Measurements from ENCODE around the gene LZIC.
A peak's percentile ranks its signal among the peaks of the same experiment; 100 is the strongest.

The LZIC gene

DNA sequence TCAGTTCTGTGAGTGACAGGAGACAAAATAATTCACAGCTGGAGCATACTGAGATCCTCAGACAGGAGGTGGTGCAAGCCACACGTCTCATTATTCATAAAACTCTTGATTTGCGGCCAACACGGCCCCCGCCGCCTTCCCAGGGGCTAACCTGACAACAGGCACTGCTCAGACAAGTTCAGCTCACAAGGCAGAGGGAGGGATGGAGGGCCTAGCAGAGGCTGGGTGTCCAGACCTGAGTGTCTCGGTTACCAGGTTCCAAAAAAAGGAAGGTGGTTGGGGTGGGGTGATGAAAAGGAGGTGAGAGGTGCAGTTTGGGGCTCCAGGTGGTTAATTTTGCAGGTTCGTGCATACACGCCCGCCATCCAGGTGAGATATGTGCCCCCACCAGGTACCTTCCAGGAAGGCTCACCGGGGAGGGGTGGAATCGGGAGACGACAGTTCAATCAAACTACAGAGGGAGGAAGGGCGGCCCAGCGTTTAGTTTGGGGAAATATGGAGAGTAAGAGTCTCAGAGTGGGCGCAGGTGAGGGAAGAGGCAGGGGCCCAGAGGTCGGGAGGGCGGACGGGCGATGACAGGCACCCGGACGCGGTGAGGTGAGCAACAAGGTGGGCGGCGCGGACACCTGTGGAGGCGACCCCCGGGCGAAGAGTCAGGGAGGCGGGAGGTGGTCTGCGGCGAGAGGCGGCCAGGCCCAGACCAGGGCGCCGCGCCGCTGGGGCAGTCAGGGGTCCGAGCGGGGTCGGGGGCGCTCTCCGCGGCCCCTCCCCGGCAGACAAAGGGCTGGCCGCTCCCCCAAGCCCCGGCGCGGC, 33.8 kb downstream of the LZIC start:
- no peaks in the 10 kb centered on the region for H3K27me3 ChIP-seq (ENCODE audit: control insufficient read depth in 1 of 2, insufficient read depth in 2 of 2, low read length in 2 of 2)
- peaks cover 9% of the 10 kb centered on the region for H3K4me1 ChIP-seq (ENCODE audit: insufficient read depth, low read length)
- peak overlapping the region; percentile 84 for H3K9ac ChIP-seq (ENCODE audit: low read length)
- no peaks in the 10 kb centered on the region for H3K9me3 ChIP-seq (ENCODE audit: low read length)
- peak overlapping the region; percentile 3 for H3K27ac ChIP-seq (ENCODE audit: low read depth, low read length)
- H3K4me3 ChIP-seq (ENCODE audit: low read depth in 1 of 2, low read length in 2 of 2), result peak overlapping the region; percentile 65 to 66
- no peaks in the 10 kb centered on the region for H3K36me3 ChIP-seq (ENCODE audit: insufficient read depth, low read length)

DNA sequence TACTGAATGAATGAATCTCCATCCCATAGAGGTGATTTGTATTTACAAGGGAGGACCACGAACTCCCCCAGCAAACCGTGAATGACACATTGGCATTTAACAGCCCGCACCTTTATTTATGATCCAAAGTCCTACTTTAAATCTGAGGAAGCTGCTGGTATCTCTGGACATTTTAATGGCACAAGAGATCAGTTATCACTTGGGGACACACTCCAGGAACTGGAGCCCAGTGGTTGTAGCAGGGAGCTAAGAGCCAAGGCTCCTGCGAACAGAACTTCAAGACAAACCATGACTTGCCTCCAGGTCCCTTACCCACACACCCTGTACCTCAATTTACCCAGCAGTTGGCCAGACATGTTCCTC, 34.3 kb downstream of the LZIC start:
- H3K9me3 ChIP-seq (ENCODE audit: low read length), result no peaks in the 10 kb centered on the region
- no peak overlapping the region for H3K27ac ChIP-seq (ENCODE audit: low read depth, low read length)
- H3K4me1 ChIP-seq (ENCODE audit: insufficient read depth, low read length), result peaks cover 9% of the 10 kb centered on the region
- H3K27me3 ChIP-seq (ENCODE audit: control insufficient read depth in 1 of 2, insufficient read depth in 2 of 2, low read length in 2 of 2), result no peaks in the 10 kb centered on the region
- H3K4me3 ChIP-seq (ENCODE audit: low read depth in 1 of 2, low read length in 2 of 2), result peak overlapping the region in 1 of 2 donors; percentile 65
- no peaks in the 10 kb centered on the region for H3K36me3 ChIP-seq (ENCODE audit: insufficient read depth, low read length)
- H3K9ac ChIP-seq (ENCODE audit: low read length), result peak overlapping the region; percentile 84

DNA sequence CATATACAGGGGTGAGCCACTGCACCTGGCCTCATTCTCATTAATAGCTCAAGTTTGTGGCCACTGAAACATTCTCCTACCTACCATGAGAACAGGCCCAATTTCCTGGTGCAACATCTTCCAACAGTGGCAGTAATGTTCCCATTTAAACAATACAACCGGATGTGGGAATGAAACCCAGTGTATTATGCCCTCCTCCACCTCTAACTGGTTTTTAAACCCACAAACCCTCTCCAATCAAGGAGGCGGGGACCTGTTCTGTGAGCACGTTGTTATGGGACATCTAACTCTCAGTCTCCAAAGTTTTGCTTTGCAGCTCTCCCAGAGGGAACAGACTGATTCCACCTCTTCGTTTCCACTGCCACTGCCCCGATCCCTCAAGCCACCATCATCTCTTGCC, 35.8 kb downstream of the LZIC start:
- H3K4me3 ChIP-seq (ENCODE audit: low read depth in 1 of 2, low read length in 2 of 2), result no peak overlapping the region
- H3K27ac ChIP-seq (ENCODE audit: low read depth, low read length), result no peak overlapping the region
- H3K36me3 ChIP-seq (ENCODE audit: insufficient read depth, low read length), result no peaks in the 10 kb centered on the region
- peaks cover 9% of the 10 kb centered on the region for H3K4me1 ChIP-seq (ENCODE audit: insufficient read depth, low read length)
- H3K9me3 ChIP-seq (ENCODE audit: low read length), result no peaks in the 10 kb centered on the region
- no peak overlapping the region for H3K9ac ChIP-seq (ENCODE audit: low read length)
- no peaks in the 10 kb centered on the region for H3K27me3 ChIP-seq (ENCODE audit: control insufficient read depth in 1 of 2, insufficient read depth in 2 of 2, low read length in 2 of 2)

DNA sequence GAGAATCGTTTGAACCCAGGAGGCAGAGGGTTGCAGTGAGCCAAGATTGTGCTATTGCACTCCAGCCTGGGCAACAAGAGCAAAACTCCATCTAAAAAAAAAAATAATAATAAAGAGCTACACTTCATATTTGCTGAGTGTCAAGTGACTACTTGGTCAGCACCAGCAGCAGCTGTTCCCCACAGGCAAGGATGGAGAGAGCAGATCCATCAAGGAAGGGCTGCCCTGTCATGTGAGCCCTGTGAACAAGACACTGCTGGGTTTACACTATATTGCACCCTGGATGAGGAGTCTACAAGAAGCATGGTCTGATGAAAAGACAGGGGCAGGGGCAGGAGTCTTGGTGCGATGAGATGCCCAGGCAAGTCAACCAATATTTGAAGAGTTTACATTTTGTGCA, 36.7 kb downstream of the LZIC start:
- no peak overlapping the region for H3K4me3 ChIP-seq (ENCODE audit: low read depth in 1 of 2, low read length in 2 of 2)
- no peak overlapping the region for H3K9ac ChIP-seq (ENCODE audit: low read length)
- H3K4me1 ChIP-seq (ENCODE audit: insufficient read depth, low read length), result peaks cover 9% of the 10 kb centered on the region
- H3K27me3 ChIP-seq (ENCODE audit: control insufficient read depth in 1 of 2, insufficient read depth in 2 of 2, low read length in 2 of 2), result no peaks in the 10 kb centered on the region
- no peak overlapping the region for H3K27ac ChIP-seq (ENCODE audit: low read depth, low read length)
- H3K9me3 ChIP-seq (ENCODE audit: low read length), result no peaks in the 10 kb centered on the region
- no peaks in the 10 kb centered on the region for H3K36me3 ChIP-seq (ENCODE audit: insufficient read depth, low read length)

DNA sequence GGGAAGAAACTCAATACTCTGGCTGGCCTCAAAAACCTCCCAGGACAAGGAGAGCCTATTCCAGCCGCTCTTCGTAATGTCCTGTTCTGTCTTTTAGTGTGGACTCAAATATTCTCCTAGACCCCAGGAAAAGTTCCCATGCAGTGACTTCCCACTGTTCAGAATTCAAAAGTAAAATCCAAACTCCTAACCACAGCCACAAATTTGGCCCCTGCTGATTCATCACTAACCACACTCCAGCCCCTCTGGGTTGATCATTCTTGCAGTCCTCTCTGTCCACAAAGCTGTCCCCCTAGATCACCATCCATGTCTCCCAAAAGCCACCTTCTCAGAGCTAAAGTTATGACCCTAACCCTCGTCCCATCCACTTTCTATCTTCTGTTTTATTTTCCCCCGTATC, 38.2 kb downstream of the LZIC start:
- Histone ChIP-seq H3K9ac (ENCODE audit: low read length) (no peak overlapping the region), H3K36me3 (ENCODE audit: insufficient read depth, low read length) (no peaks in the 10 kb centered on the region), H3K4me3 (ENCODE audit: low read depth in 1 of 2, low read length in 2 of 2) (no peak overlapping the region), H3K9me3 (ENCODE audit: low read length) (no peaks in the 10 kb centered on the region), H3K27ac (ENCODE audit: low read depth, low read length) (no peak overlapping the region), H3K4me1 (ENCODE audit: insufficient read depth, low read length) (peaks cover 9% of the 10 kb centered on the region), H3K27me3 (ENCODE audit: control insufficient read depth in 1 of 2, insufficient read depth in 2 of 2, low read length in 2 of 2) (no peaks in the 10 kb centered on the region)

DNA sequence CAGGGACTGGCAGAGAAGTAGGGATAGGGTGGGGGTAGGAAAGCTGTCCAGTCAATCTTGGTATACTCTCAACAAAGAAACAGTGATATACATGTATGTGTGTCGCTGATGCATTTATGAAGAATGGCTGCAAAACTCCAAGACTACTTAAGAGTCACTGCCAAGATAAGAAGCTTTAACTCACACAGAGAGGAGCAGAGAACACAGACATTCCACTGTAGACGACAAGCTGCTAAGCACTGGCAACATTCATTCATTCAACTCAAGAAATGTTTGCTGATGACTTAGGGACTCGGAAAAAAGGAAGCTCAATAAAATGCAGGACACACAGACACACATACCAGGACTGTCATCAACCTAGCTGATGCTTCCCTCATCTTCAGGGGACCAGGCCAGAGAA, 38.6 kb downstream of the LZIC start:
- Histone ChIP-seq H3K4me3 (ENCODE audit: low read depth in 1 of 2, low read length in 2 of 2) (no peak overlapping the region), H3K4me1 (ENCODE audit: insufficient read depth, low read length) (peaks cover 9% of the 10 kb centered on the region), H3K9ac (ENCODE audit: low read length) (no peak overlapping the region), H3K27me3 (ENCODE audit: control insufficient read depth in 1 of 2, insufficient read depth in 2 of 2, low read length in 2 of 2) (no peaks in the 10 kb centered on the region), H3K9me3 (ENCODE audit: low read length) (no peaks in the 10 kb centered on the region), H3K27ac (ENCODE audit: low read depth, low read length) (no peak overlapping the region), H3K36me3 (ENCODE audit: insufficient read depth, low read length) (no peaks in the 10 kb centered on the region)

DNA sequence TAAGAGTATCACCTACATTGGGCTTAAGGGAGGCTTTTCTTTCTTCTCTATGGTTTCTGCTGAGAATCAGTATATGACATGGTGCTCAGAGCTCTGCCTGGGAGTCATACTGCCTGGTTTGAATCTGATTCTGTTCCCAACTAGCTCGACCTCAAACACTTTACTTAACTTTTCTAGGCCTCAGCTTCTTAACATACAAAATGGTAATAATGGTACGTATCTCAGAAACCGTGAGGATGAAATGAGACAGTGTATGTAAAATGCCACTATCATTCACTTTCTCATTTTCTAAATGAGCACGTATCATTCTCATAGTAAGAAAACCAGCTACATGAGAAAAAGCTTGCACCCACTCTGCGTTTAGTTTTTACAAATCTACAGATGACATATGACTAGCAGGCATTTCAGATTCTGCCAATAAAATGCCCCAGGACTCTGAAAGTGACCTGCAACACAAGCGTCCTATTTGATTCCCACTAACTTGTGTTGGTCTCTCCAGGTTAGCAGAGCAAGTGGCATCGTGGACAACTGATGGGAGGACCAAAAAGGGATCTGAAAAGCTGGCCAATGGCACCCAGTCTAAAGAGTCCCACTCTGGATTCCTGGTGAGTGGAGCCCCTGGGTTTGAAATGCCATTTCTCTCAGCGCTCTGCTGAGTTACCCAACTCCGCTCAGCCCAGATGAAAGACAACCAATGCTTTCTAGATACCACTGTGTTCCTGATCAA, 39.2 kb downstream of the LZIC start:
- Histone ChIP-seq H3K9me3 (ENCODE audit: low read length) (no peaks in the 10 kb centered on the region), H3K27ac (ENCODE audit: low read depth, low read length) (no peak overlapping the region), H3K4me1 (ENCODE audit: insufficient read depth, low read length) (peaks cover 3% of the 10 kb centered on the region), H3K9ac (ENCODE audit: low read length) (no peak overlapping the region), H3K36me3 (ENCODE audit: insufficient read depth, low read length) (no peaks in the 10 kb centered on the region), H3K27me3 (ENCODE audit: control insufficient read depth in 1 of 2, insufficient read depth in 2 of 2, low read length in 2 of 2) (no peaks in the 10 kb centered on the region), H3K4me3 (ENCODE audit: low read depth in 1 of 2, low read length in 2 of 2) (no peak overlapping the region)

DNA sequence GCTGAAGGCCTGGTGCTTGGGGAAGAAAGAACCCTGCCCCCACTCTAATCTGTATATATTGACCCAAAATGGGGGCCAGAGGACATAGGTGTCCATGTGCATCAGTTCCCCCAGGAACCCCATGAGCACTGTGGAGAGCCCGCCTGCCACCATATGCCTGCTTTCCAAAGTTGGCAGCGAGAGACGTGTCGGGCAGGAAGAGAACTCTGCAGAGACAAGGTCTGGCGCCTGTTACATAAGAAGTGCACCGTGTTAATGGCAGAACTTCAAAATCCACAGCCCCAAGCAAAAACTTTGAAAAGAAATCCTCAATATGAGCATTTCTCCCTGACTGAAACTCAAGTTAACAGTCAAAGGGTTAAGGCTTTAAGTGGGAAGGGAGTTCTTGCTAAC, 41.1 kb downstream of the LZIC start:
- Histone ChIP-seq H3K4me1 (ENCODE audit: insufficient read depth, low read length) (no peaks in the 10 kb centered on the region), H3K9ac (ENCODE audit: low read length) (no peak overlapping the region), H3K9me3 (ENCODE audit: low read length) (no peaks in the 10 kb centered on the region)

DNA sequence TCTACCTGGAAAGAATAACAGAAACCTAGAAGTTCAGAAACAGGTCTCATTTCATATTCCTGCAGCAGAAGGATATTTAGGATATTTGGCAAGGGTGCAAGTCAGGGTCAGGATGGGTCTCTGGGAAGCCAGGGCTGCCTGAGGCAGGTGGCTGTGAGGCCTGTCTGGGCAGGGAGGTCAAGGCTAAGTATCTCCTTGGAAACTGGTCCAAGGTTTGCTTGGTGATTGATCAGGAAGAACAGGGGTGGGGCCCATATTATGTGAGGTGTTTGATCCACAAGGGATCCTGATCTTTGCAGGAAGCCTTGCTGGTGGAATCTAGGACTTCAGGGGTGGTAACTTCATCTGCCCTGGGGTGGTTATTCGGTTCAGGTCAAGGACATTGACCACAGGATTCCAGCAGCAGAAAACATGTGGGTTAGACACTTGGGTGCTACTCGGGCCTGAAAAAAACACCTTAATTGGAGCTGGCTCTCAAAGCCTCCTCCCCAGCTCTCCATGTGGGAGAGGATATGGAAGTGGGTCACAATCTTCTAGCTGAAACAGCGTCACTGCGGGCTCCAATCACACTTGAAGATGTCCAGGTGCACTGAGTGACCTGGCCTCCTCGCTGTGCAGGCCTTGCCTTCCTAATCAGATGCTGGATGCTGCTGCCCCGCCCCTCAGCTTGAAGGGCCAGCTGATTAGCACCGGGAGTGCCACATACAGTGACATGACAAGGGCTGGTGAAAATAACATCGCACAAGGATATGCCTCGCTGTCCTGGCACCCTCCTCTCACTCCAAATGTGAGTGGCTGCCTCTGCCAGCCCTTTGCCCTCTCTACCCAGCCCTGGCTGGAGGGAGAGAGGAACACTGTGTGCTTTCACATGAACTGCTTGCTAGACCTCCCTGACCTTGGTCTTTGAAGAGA, 41.8 kb downstream of the LZIC start:
- Histone ChIP-seq H3K4me3 (ENCODE audit: low read depth in 1 of 2, low read length in 2 of 2) (no peak overlapping the region), H3K4me1 (ENCODE audit: insufficient read depth, low read length) (no peaks in the 10 kb centered on the region), H3K36me3 (ENCODE audit: insufficient read depth, low read length) (no peaks in the 10 kb centered on the region), H3K9me3 (ENCODE audit: low read length) (no peaks in the 10 kb centered on the region), H3K9ac (ENCODE audit: low read length) (no peak overlapping the region), H3K27me3 (ENCODE audit: control insufficient read depth in 1 of 2, insufficient read depth in 2 of 2, low read length in 2 of 2) (no peaks in the 10 kb centered on the region), H3K27ac (ENCODE audit: low read depth, low read length) (peak overlapping the region; percentile 23)

More for the DNA sequence above, 41.1 kb downstream of the LZIC start:
- Histone ChIP-seq H3K27me3 (ENCODE audit: control insufficient read depth in 1 of 2, insufficient read depth in 2 of 2, low read length in 2 of 2) (no peaks in the 10 kb centered on the region), H3K4me3 (ENCODE audit: low read depth in 1 of 2, low read length in 2 of 2) (no peak overlapping the region), H3K36me3 (ENCODE audit: insufficient read depth, low read length) (no peaks in the 10 kb centered on the region), H3K27ac (ENCODE audit: low read depth, low read length) (peak overlapping the region; percentile 23)

DNA sequence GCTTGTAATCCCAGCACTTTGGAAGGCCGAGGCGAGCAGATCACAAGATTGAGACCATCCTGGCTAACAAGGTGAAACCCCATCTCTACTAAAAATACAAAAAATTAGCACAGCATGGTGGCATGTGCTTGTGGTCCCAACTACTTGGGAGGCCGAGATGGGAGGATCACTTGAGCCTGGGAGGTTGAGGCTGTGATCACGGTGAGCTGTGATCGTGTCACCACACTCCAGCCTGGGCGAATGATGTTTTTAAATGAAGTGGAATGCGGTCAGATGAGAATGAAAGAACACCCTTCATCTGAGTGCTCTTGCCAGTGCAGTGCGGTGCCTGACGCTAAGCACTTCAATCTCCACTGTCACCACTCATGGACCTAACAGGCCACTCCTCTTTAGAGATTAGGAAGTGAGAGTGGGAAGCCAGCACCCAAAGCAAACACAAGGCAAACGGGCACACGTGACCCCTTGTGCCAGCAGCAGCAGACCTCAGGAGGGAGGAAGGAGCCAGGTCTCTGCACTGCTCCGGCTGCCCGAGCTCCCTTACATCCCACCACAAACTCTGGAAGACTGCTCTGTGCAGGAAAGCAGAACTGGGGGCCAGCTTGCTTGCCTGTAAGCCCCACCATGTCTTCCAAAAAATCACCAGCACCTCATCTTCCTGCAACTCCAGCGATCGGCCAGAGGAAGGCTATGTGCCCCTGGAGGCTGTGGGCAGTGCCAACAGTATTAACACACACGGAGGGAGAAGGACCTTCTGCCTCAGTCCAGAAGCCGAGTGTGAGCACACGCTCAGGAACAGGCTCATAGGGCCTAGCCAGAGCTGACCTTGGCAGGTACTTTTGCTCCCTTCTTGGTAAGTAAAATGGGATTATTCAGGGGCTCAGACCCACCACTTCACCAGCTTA, 42.8 kb downstream of the LZIC start:
- Histone ChIP-seq H3K4me1 (ENCODE audit: insufficient read depth, low read length) (no peaks in the 10 kb centered on the region), H3K9me3 (ENCODE audit: low read length) (no peaks in the 10 kb centered on the region), H3K36me3 (ENCODE audit: insufficient read depth, low read length) (no peaks in the 10 kb centered on the region), H3K4me3 (ENCODE audit: low read depth in 1 of 2, low read length in 2 of 2) (no peak overlapping the region), H3K9ac (ENCODE audit: low read length) (no peak overlapping the region), H3K27me3 (ENCODE audit: control insufficient read depth in 1 of 2, insufficient read depth in 2 of 2, low read length in 2 of 2) (no peaks in the 10 kb centered on the region), H3K27ac (ENCODE audit: low read depth, low read length) (peak overlapping the region; percentile 34)

Data from muscle layer of colon (tissue), 2 donors.